ENCODE measurements around the gene CSMD2. TPM values are rescaled to one million over a fixed set of nuclear protein-coding genes. Genes with fewer than 3 reads are reported as not detected.

Gene CSMD2
- total RNA-seq, 1 donor from 2014 or later, result 0.98 TPM

GRCh38 chr1:33872275-33872674, 292.8 kb downstream of the CSMD2 start:
- no peak for DNase-seq (ENCODE audit: low read depth)
- TF ChIP-seq, protein P1, sequence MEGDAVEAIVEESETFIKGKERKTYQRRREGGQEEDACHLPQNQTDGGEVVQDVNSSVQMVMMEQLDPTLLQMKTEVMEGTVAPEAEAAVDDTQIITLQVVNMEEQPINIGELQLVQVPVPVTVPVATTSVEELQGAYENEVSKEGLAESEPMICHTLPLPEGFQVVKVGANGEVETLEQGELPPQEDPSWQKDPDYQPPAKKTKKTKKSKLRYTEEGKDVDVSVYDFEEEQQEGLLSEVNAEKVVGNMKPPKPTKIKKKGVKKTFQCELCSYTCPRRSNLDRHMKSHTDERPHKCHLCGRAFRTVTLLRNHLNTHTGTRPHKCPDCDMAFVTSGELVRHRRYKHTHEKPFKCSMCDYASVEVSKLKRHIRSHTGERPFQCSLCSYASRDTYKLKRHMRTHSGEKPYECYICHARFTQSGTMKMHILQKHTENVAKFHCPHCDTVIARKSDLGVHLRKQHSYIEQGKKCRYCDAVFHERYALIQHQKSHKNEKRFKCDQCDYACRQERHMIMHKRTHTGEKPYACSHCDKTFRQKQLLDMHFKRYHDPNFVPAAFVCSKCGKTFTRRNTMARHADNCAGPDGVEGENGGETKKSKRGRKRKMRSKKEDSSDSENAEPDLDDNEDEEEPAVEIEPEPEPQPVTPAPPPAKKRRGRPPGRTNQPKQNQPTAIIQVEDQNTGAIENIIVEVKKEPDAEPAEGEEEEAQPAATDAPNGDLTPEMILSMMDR (conservative IDR thresholded peaks at IDR 0.05; ENCODE audit: low read depth, low read length), result no peak
- no peak overlapping the region for H3K4me3 ChIP-seq (ENCODE audit: low read depth, low read length)

DNA sequence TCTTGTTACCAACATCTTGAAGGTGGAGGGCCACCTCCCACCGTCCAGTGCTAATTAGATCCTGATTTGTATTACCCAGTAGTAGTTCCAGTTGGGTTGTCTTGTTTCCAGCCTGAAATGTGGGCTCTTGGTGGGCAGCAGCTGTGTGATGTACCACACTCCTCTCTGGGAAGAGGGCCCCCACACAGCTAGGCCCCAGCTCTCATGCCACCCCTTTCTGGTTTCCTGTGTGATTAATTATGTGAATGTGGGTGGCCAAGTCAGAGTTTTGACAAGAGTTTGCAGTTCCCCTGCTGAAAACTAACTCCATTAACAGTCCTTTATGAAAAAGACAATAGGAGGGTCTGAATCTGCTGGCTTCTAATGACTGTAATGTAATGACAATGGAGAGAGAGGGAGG, 297.3 kb downstream of the CSMD2 start:
- DNase-seq (ENCODE audit: low read depth), result no peak
- no peak overlapping the region for H3K4me3 ChIP-seq (ENCODE audit: low read depth, low read length)
- TF ChIP-seq, protein P1 (conservative IDR thresholded peaks at IDR 0.05; ENCODE audit: low read depth, low read length), result no peak

GRCh38 chr1:33866281-33866680, 298.7 kb downstream of the CSMD2 start:
- H3K4me3 ChIP-seq (ENCODE audit: low read depth, low read length), result no peak overlapping the region
- TF ChIP-seq, protein P1 (conservative IDR thresholded peaks at IDR 0.05; ENCODE audit: low read depth, low read length), result no peak
- DNase-seq (ENCODE audit: low read depth), result peak; percentile 12

GRCh38 chr1:33864460-33865389, 300.3 kb downstream of the CSMD2 start:
- no peak overlapping the region for H3K4me3 ChIP-seq (ENCODE audit: low read depth, low read length)
- no peak for DNase-seq (ENCODE audit: low read depth)
- TF ChIP-seq, protein P1 (conservative IDR thresholded peaks at IDR 0.05; ENCODE audit: low read depth, low read length), result no peak

GRCh38 chr1:33863779-33864178, 301.3 kb downstream of the CSMD2 start, which contains the start of gene HMGB4:
Gene HMGB4 (plus strand): TSS chr1:33864079. CDS start chr1:33864192, 113 bp downstream.
- H3K4me3 ChIP-seq (ENCODE audit: low read depth, low read length), result no peak within 1 kb of the TSS
- TF ChIP-seq, protein P1 (conservative IDR thresholded peaks at IDR 0.05; ENCODE audit: low read depth, low read length), result no peak
- DNase-seq (ENCODE audit: low read depth), result no peak

DNA sequence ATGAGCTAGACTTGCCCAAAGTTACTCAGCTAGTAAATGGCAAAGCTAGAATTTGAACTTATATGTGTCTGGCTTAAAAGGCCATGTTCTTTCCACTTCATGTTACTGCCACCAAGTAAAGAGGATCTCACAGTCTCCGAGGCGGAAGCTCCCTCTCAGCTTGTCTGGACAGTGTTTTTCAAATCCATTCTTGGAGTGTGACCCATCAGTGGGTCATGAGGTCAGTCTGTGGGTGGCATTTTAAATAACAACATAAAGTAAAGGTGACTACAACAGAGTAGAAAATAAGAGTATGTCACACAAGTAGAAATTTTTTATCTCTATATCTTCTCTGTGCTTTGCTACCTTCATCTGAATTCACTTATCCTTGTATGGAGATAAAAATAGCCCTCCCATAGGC, 304.4 kb downstream of the CSMD2 start:
- H3K4me3 ChIP-seq (ENCODE audit: low read depth, low read length), result no peak overlapping the region
- DNase-seq (ENCODE audit: low read depth), result no peak
- TF ChIP-seq, protein P1 (conservative IDR thresholded peaks at IDR 0.05; ENCODE audit: low read depth, low read length), result no peak
